ENCODE results near the gene PDSS2. TPM values are rescaled to one million over a fixed set of nuclear protein-coding genes. Genes with fewer than 3 reads are reported as not detected.

Gene PDSS2
- total RNA-seq, 1 experiment from 2014 or later, result 12.1 TPM

GRCh38 chr6:107390056-107390455 is 69.3 kb downstream of the PDSS2 start:
- H4K8ac ChIP-seq (replicated peaks; ENCODE audit: insufficient read length, low read depth, low read length), result no peak overlapping the region
- TF ChIP-seq CTCF (conservative IDR thresholded peaks at IDR 0.05), result no peak
- H3K4ac ChIP-seq (ENCODE audit: low read depth, low read length), result no peak overlapping the region
- H3K4me2 ChIP-seq (ENCODE audit: insufficient read depth, insufficient read length, low read length), result no peak overlapping the region
- no peaks in the 10 kb centered on the region for H3K27me3 ChIP-seq (ENCODE audit: insufficient read depth, low read length)
- no peak overlapping the region for H2AFZ ChIP-seq (ENCODE audit: low read length)
- H3K79me1 ChIP-seq (ENCODE audit: insufficient read depth, low read depth, low read length, poor library complexity, severe bottlenecking), result no peaks in the 10 kb centered on the region
- no peak overlapping the region for H3K14ac ChIP-seq (ENCODE audit: insufficient read depth, low read length)
- H3K4me3 Mint-ChIP-seq, result no peak overlapping the region
- no peak overlapping the region for H2BK12ac ChIP-seq (ENCODE audit: insufficient read length, low read depth, low read length)
- no peak for DNase-seq
- H3K27me3 Mint-ChIP-seq (ENCODE audit: low read depth), result no peaks in the 10 kb centered on the region
- no peaks in the 10 kb centered on the region for H3K23me2 ChIP-seq (ENCODE audit: insufficient read length, low read depth, low read length, poor library complexity, severe bottlenecking)
- no peak overlapping the region for H4K5ac ChIP-seq (ENCODE audit: insufficient read length, low read depth, low read length)
- H2BK120ac ChIP-seq (ENCODE audit: low read depth, low read length, poor library complexity, severe bottlenecking), result no peak overlapping the region
- peaks cover 0 to 12% (median 7%) of the 10 kb centered on the region in 3 experiments; a peak in 5 of 7 replicates for H3K36me3 Mint-ChIP-seq (ENCODE audit: insufficient read depth in 1 of 3, low read depth in 3 of 3)
- no peaks in the 10 kb centered on the region for H3K9me3 ChIP-seq (ENCODE audit: control insufficient read depth, low read depth, low read length)
- H3K27ac Mint-ChIP-seq, result no peak overlapping the region
- no peak overlapping the region for H3K9ac ChIP-seq (ENCODE audit: extremely low read depth, insufficient read length, low read length)
- H3K4me1 ChIP-seq (ENCODE audit: insufficient read depth, low read length), result no peaks in the 10 kb centered on the region
- peaks cover 4 to 6% of the 10 kb centered on the region in 2 experiments for H3K9me3 Mint-ChIP-seq
- H3K23ac ChIP-seq (ENCODE audit: insufficient read length, low read depth, low read length), result no peak overlapping the region
- no peak overlapping the region for H3T11ph ChIP-seq (ENCODE audit: low read length)
- no peak overlapping the region for H2BK20ac ChIP-seq (ENCODE audit: low read depth, low read length, poor library complexity, severe bottlenecking)
- H4K20me1 ChIP-seq (ENCODE audit: control insufficient read depth, insufficient read depth, insufficient read length), result no peaks in the 10 kb centered on the region
- no peak overlapping the region for H2BK15ac ChIP-seq (ENCODE audit: low read depth, low read length)
- H3K79me2 ChIP-seq (ENCODE audit: insufficient read depth, low read length), result no peaks in the 10 kb centered on the region
- H3K4me1 Mint-ChIP-seq, result no peaks in the 10 kb centered on the region
- whole genome bisulfite sequencing (ENCODE audit: extremely low coverage, insufficient read length, low lambda C conversion rate), result no CpG with 5 or more reads among the region's 2 CpGs
- H3K27ac ChIP-seq (ENCODE audit: insufficient read length, low read depth, low read length), result no peak overlapping the region
- H2AK5ac ChIP-seq (ENCODE audit: insufficient read length, low read length), result no peak overlapping the region
- H2BK5ac ChIP-seq (ENCODE audit: insufficient read length, low read length), result no peak overlapping the region
- no peak overlapping the region for H4K91ac ChIP-seq (ENCODE audit: insufficient read length, low read depth, low read length)
- H3K18ac ChIP-seq (ENCODE audit: insufficient read length, low read depth, low read length), result no peak overlapping the region
- no peak overlapping the region for H3K56ac ChIP-seq (ENCODE audit: insufficient read length, low read depth, low read length)
